A673 (cell line): ENCODE results near the gene EXOC2. TPM values are rescaled to one million over a fixed set of nuclear protein-coding genes. Genes with fewer than 3 reads are reported as not detected.

Experiments
- BruUV-seq: library from RNA; stranded (reverse); fragments of 400-500 nt; replicated peaks from 2 replicates; lab custom pipeline; 2021; lab: Mats Ljungman, UMichigan
- CTCF ChIA-PET: fragments of 300-600 bp; sonication (Branson Sonifier 250); formaldehyde crosslinking; loops from one replicate; lab custom pipeline; 2022; ENCODE audit warnings: antibody characterized with exemption; lab: Charles Lee
- POLR2A ChIA-PET: fragments of 300-600 bp; sonication (Branson Sonifier 250); formaldehyde crosslinking; loops from one replicate; lab custom pipeline; 2022; ENCODE audit warnings: antibody characterized with exemption; ENCODE audit not compliant: low non-redundant PET; lab: Charles Lee
- DNase-seq: peaks from one replicate; pipeline ENCODE4 v3.0.0-alpha.2; 2015; ENCODE audit warnings: low spot score
- H3K27ac ChIP-seq: fragments of 200-600 bp; sonication (generic); 2 replicates; pipeline ENCODE4 v1.5.1; 2016; ENCODE audit warnings: mixed run types, low read depth, mild to moderate bottlenecking, mixed read lengths, antibody characterized with exemption, low read length; ENCODE audit not compliant: poor library complexity, severe bottlenecking
- H3K27me3 ChIP-seq: fragments of 200-600 bp; sonication (generic); replicated peaks from 2 replicates; pipeline ENCODE4 v1.6.1; 2017; ENCODE audit warnings: mixed run types, low read depth, mild to moderate bottlenecking, mixed read lengths, antibody characterized with exemption, low read length; ENCODE audit not compliant: insufficient read depth, poor library complexity
- H3K36me3 ChIP-seq: fragments of 200-600 bp; sonication (generic); 2 replicates; pipeline ENCODE4 v1.6.1; 2016; ENCODE audit warnings: mixed run types, mild to moderate bottlenecking, mixed read lengths, antibody characterized with exemption, low read length; ENCODE audit not compliant: insufficient read depth, poor library complexity, severe bottlenecking
- H3K4me1 ChIP-seq: fragments of 200-600 bp; sonication (generic); 2 replicates; pipeline ENCODE4 v1.6.1; 2017; ENCODE audit warnings: mixed run types, mild to moderate bottlenecking, mixed read lengths, antibody characterized with exemption, low read length; ENCODE audit not compliant: insufficient read depth, poor library complexity, severe bottlenecking
- H3K4me3 ChIP-seq: fragments of 200-600 bp; sonication (generic); 2 replicates; pipeline ENCODE4 v1.5.1; 2016; ENCODE audit warnings: low read depth, mixed run types, mild to moderate bottlenecking, mixed read lengths, low read length; ENCODE audit not compliant: poor library complexity, severe bottlenecking
- H3K9me3 ChIP-seq: fragments of 200-600 bp; sonication (generic); 2 replicates; pipeline ENCODE4 v1.6.1; 2016; ENCODE audit warnings: mixed run types, low read depth, mild to moderate bottlenecking, mixed read lengths, antibody characterized with exemption, low read length; ENCODE audit not compliant: poor library complexity, severe bottlenecking
- CTCF ChIP-seq: fragments of 300-800, 200-600 bp; sonication (generic); conservative IDR thresholded peaks from 2 replicates; pipeline ENCODE4 v1.5.1; 2017; ENCODE audit warnings: low read depth, mild to moderate bottlenecking, antibody characterized with exemption, low read length, moderate library complexity, mixed read lengths
- EZH2 ChIP-seq: fragments of 200-600 bp; sonication (generic); IDR thresholded peaks from 2 replicates; pipeline ENCODE4 v1.6.1; 2017; ENCODE audit warnings: borderline replicate concordance, low read depth, mild to moderate bottlenecking, mixed read lengths, antibody characterized with exemption, low read length; ENCODE audit not compliant: poor library complexity, severe bottlenecking
- intact Hi-C: fragments of 100-400 bp; cut with micrococcal nuclease; formaldehyde crosslinking; loops from one replicate; pipeline ENCODE4 v1.10.0; 2022; ENCODE audit not compliant: unreplicated experiment
- total RNA-seq: library from RNA; stranded (reverse); gene quantifications from 2 replicates; pipeline ENCODE4 v1.2.3, GENCODE V29; 2021

EXOC2 gene
- total RNA-seq, 1 experiment from 2014 or later = 22.4 TPM

GRCh38 chr6:518218-518617 lies 174.7 kb downstream of the EXOC2 start:
- intact Hi-C loops = no loop called here
- CTCF ChIA-PET = no interaction called here
- TF ChIP-seq CTCF = no peak
- Histone ChIP-seq H3K9me3 (peaks cover 7% of the 10 kb centered on the region), H3K36me3 (peaks cover 3% of the 10 kb centered on the region), H3K27me3 (no peaks in the 10 kb centered on the region), H3K4me3 (no peak overlapping the region), H3K27ac (no peak overlapping the region), H3K4me1 (no peaks in the 10 kb centered on the region)
- DNase-seq = no peak
- BruUV-seq = no TSS peak
- POLR2A ChIA-PET = no interaction called here

- BruUV-seq = no TSS peak
- intact Hi-C loops = no loop called here
- H3K9me3 ChIP-seq = peaks cover 6% of the 10 kb centered on the region
- H3K4me1 ChIP-seq = no peaks in the 10 kb centered on the region
- H3K27ac ChIP-seq = no peak overlapping the region
- ChIA-PET CTCF (no interaction called here), POLR2A (no interaction called here)
- no peak for DNase-seq
- no peak for TF ChIP-seq EZH2
- TF ChIP-seq CTCF = no peak
- no peaks in the 10 kb centered on the region for H3K27me3 ChIP-seq
- H3K36me3 ChIP-seq = no peaks in the 10 kb centered on the region
- H3K4me3 ChIP-seq = no peak overlapping the region
Measured at GRCh38 chr6:516213-516612, 176.7 kb downstream of the EXOC2 start.

DNA sequence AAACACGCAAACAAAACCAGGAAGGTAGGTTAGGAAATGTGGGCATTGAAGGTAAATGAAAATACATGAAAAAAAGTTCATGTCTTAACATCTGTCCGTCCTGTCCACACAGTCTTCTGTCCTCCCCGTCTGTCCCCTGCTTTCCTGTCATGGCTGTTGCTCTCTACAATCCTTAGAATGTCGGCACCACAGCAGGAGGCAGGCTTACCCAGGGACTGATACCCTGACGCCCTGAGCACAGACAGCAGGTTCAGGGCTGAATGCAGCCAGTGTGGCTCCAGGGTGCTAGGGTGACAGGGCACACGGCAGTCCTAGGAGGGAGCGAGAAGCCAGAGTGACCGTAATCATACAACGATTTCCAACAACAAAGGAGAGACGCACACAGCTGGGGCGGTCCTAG lies 177.7 kb downstream of the EXOC2 start:
- Histone ChIP-seq H3K4me3 (no peak overlapping the region), H3K9me3 (no peaks in the 10 kb centered on the region), H3K27ac (no peak overlapping the region), H3K4me1 (no peaks in the 10 kb centered on the region), H3K36me3 (no peaks in the 10 kb centered on the region), H3K27me3 (no peaks in the 10 kb centered on the region)
- DNase-seq = no peak
- TF ChIP-seq EZH2 = no peak
- no peak for TF ChIP-seq CTCF
- ChIA-PET POLR2A (no interaction called here), CTCF (no interaction called here)
- no TSS peak for BruUV-seq
- intact Hi-C loops = no loop called here
